22Rv1 (cell line): ENCODE measurements around the gene GTSF1L.

Source experiments
- ZFX ChIP-seq: fragments of 450-650 bp; IDR thresholded peaks from 2 replicates; pipeline ENCODE4 v1.6.1; 2017; ENCODE audit warnings: antibody characterized with exemption, borderline replicate concordance
- TF ChIP-seq, protein P1 (sequence below): fragments of 450-650 bp; IDR thresholded peaks from 2 replicates; pipeline ENCODE4 v1.5.1; 2017; ENCODE audit warnings: mild to moderate bottlenecking

DNA sequence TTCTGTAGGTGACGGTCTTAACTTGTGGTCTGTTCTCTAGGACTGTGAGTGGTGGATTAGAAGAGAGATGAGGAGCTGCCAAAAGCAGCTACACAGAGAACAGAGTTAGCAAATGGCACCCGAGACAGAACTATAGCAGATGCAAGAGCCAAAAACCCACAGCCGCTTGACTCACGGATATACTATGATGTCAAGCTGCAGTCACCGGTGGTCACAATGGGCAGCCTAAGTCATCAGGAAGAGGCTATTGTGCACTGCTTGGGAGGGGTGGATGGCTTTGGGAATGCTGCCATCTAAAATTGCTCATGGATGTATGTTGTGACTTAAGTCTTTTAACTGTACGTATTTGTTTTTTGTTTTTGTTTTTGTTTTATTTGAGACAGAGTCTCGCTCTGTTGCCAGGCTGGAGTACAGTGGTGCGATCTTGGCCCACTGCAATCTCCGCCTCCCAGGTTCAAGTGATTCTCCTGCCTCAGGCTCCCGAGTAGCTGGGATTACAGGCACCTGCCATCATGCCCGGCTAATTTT, at the start of gene GTSF1L:
- TF ChIP-seq, protein P1, sequence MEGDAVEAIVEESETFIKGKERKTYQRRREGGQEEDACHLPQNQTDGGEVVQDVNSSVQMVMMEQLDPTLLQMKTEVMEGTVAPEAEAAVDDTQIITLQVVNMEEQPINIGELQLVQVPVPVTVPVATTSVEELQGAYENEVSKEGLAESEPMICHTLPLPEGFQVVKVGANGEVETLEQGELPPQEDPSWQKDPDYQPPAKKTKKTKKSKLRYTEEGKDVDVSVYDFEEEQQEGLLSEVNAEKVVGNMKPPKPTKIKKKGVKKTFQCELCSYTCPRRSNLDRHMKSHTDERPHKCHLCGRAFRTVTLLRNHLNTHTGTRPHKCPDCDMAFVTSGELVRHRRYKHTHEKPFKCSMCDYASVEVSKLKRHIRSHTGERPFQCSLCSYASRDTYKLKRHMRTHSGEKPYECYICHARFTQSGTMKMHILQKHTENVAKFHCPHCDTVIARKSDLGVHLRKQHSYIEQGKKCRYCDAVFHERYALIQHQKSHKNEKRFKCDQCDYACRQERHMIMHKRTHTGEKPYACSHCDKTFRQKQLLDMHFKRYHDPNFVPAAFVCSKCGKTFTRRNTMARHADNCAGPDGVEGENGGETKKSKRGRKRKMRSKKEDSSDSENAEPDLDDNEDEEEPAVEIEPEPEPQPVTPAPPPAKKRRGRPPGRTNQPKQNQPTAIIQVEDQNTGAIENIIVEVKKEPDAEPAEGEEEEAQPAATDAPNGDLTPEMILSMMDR: no peak
- no peak for TF ChIP-seq ZFX
